Urinary bladder (tissue), 4 donors: ENCODE results near the gene CHADL. TPM values are rescaled to one million over a fixed set of nuclear protein-coding genes. Genes with fewer than 3 reads are reported as not detected.

ENCODE experiments used
- DNase-seq: peaks from one replicate; pipeline ENCODE4 v3.0.0-alpha.2; 2015; ENCODE audit errors: extremely low spot score
- H3K27ac ChIP-seq: one replicate; pipeline ENCODE4 v1.5.1; 2013; ENCODE audit warnings: low read depth, mild to moderate bottlenecking, moderate library complexity
- H3K36me3 ChIP-seq: one replicate; pipeline ENCODE4 v1.6.1; 2013; ENCODE audit warnings: mild to moderate bottlenecking, moderate library complexity; ENCODE audit not compliant: insufficient read depth
- H3K4me1 ChIP-seq: one replicate; pipeline ENCODE4 v1.6.1; 2013; ENCODE audit warnings: mild to moderate bottlenecking, moderate library complexity; ENCODE audit not compliant: insufficient read depth
- H3K4me3 ChIP-seq: one replicate; pipeline ENCODE4 v1.5.1; 2013; ENCODE audit warnings: low read depth, low read length
- WGBS: extraction: QIAGEN DNeasy Blood & Tissue Kit; methylation state at CpG from one replicate; pipeline ENCODE4 v1.1.7; 2013; 5-methylcytosine and 5-hydroxymethylcytosine counted together
- polyA plus RNA-seq: library from polyadenylated mRNA; stranded (reverse); fragments of 200-250 nt; gene quantifications from one replicate; pipeline ENCODE4 v1.2.3, GENCODE V29; 2013
- total RNA-seq: library from RNA; depleted of rRNA; stranded (reverse); fragments of >200 nt; gene quantifications from one replicate; pipeline ENCODE4 v1.2.3, GENCODE V29; 2014
- donor health status: healthy with polysubstance abuse.
- donor health status: healthy.

Gene CHADL
- total and polyA plus RNA-seq, 2 donors, result 1.8 to 3.5 TPM

DNA sequence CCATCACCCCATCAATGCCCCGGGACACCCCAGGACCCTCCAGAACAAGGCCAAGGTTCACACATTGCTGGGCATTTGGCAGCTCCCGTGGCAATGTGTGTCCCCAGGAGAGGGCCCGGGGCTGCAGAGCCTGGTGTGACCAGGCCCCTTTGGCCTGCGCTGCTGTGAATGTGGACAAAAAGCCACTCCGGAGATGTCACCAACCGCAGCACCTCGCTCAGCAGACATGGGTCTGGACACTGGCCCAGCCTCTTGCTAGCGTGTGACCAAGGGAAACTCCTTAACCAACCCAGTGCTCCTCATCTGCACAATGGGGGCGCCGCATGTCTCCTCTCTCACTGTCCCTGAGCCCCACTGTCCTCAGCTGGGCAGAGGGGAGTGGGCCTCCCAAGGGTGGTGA, 8.0 kb upstream of the CHADL start:
- DNase-seq, result no peak
- 96% methylated on average over 10 of the region's 10 CpGs for WGBS
- Histone ChIP-seq H3K4me3 (no peak overlapping the region), H3K27ac (no peak overlapping the region), H3K36me3 (peaks cover 2% of the 10 kb centered on the region), H3K4me1 (no peaks in the 10 kb centered on the region)

DNA sequence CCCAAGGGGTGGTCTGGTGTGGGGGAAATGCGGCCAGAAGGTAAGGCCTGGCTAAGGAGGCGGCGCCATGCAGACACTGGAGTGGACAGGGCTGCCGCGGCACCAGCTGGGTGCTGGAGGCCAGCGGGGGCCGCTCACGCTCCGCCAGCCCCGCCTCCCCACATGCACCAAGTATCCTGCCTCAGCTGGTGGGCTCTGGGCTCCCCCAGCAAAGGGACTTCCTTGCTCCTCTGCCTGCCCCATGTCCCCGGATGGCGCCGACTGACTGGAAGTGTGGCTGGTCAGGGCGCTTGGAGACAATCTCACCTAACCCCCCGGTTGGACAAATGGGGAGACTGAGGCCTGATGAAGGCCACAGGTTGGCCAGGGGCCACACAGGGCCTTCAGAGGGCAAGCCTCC, 7.6 kb upstream of the CHADL start:
- Histone ChIP-seq H3K36me3 (peaks cover 2% of the 10 kb centered on the region), H3K4me3 (no peak overlapping the region), H3K27ac (no peak overlapping the region), H3K4me1 (no peaks in the 10 kb centered on the region)
- 93% methylated on average over 15 of the region's 15 CpGs for WGBS
- no peak for DNase-seq

DNA sequence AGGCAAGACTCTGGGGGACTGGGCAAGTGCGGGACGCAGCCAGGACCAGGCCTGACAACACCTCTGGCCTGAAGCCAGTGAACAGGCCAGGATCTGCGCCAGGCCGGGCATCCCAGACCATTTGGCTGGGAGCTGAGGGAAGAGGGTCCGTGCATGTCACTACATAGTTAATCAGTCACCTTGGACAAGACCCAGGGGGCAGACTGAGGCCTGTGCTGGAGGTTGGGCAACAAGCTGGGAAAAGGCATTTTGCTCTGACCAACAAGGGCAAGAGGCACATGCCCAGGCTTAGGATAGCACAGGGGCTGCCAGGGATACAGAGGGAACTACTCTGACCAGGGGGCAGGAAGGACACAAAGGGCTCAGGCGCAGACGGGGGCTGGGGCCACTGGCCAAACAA, 7.0 kb upstream of the CHADL start:
- no peak for DNase-seq
- 86% methylated on average over 7 of the region's 7 CpGs for WGBS
- Histone ChIP-seq H3K4me1 (no peaks in the 10 kb centered on the region), H3K36me3 (peaks cover 2% of the 10 kb centered on the region), H3K27ac (no peak overlapping the region), H3K4me3 (no peak overlapping the region)

- no peak for DNase-seq
- 85% methylated on average over 21 of the region's 21 CpGs for WGBS
- H3K27ac ChIP-seq, result no peak overlapping the region
- no peak overlapping the region for H3K4me3 ChIP-seq
- peaks cover 2% of the 10 kb centered on the region for H3K36me3 ChIP-seq
- no peaks in the 10 kb centered on the region for H3K4me1 ChIP-seq
Measured at GRCh38 chr22:41245917-41246499, 5.3 kb upstream of the CHADL start.

GRCh38 chr22:41243361-41243760, 2.6 kb upstream of the CHADL start:
- no peak for DNase-seq

GRCh38 chr22:41242396-41243117, 1.8 kb upstream of the CHADL start:
- 86% methylated on average over 18 of the region's 18 CpGs for WGBS
- H3K4me3 ChIP-seq, result no peak overlapping the region
- no peaks in the 10 kb centered on the region for H3K4me1 ChIP-seq
- no peak overlapping the region for H3K27ac ChIP-seq
- H3K36me3 ChIP-seq, result no peaks in the 10 kb centered on the region
- no peak for DNase-seq

More at GRCh38 chr22:41243361-41243760, 2.6 kb upstream of the CHADL start:
- WGBS, result 74% methylated on average over 6 of the region's 6 CpGs
- H3K36me3 ChIP-seq, result no peaks in the 10 kb centered on the region
- no peak overlapping the region for H3K27ac ChIP-seq
- H3K4me1 ChIP-seq, result no peaks in the 10 kb centered on the region
- H3K4me3 ChIP-seq, result no peak overlapping the region

GRCh38 chr22:41241133-41241676, 474 bp upstream of the CHADL start:
- Histone ChIP-seq H3K4me1 (no peaks in the 10 kb centered on the region), H3K4me3 (no peak overlapping the region), H3K27ac (no peak overlapping the region), H3K36me3 (no peaks in the 10 kb centered on the region)
- WGBS, result 92% methylated on average over 7 of the region's 7 CpGs
- DNase-seq, result no peak

- Histone ChIP-seq H3K4me1 (no peaks in the 10 kb centered on the region), H3K27ac (no peak overlapping the region), H3K4me3 (no peak overlapping the region), H3K36me3 (no peaks in the 10 kb centered on the region)
- WGBS, result 82% methylated on average over 16 of the region's 16 CpGs
- DNase-seq, result no peak
Measured at GRCh38 chr22:41239443-41240128, 1.1 kb downstream of the CHADL start.

DNA sequence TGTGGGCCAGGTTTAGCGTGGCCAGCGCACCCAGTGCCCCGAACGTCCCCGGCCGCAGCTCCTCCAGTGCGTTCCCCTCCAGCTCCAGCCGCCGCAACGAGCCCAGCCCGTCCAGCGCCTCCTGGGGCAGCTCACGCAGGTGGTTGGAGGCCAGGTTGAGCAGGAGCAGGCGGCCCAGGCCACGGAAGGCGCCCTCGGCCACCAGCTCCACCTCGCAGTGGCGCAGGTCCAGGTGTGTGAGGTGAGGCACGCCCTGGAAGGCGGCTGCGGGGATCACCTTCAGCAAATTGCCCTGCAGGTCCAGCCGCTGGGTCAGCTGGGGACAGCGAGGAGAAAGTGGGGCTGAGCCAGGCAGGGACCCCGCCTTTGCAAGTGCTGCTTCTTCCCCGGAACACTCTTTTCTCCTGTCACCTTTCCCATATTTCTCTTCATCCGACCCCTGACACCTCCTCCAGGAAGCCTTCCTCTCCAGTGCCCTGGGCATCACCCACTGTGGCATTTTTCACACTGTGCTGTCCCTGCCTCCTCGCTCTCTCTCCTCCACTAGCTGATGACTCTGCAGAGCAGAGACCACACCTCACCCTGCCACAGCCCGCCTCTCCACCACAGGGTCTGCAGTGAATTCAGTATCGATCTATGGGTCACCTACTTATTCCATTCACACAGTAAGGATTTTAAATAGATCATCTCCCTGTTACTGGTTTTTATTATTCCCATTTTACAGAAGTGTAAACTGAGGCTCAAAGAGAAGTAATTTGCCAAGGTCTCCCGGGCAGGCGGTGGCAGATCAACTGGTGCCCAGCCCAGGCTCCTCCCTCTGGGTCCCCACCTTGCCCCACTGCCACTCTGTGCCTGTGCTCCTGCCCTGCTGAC, 1.9 kb downstream of the CHADL start:
- Histone ChIP-seq H3K27ac (no peak overlapping the region), H3K4me3 (no peak overlapping the region)
- WGBS, result 93% methylated on average over 32 of the region's 32 CpGs

DNA sequence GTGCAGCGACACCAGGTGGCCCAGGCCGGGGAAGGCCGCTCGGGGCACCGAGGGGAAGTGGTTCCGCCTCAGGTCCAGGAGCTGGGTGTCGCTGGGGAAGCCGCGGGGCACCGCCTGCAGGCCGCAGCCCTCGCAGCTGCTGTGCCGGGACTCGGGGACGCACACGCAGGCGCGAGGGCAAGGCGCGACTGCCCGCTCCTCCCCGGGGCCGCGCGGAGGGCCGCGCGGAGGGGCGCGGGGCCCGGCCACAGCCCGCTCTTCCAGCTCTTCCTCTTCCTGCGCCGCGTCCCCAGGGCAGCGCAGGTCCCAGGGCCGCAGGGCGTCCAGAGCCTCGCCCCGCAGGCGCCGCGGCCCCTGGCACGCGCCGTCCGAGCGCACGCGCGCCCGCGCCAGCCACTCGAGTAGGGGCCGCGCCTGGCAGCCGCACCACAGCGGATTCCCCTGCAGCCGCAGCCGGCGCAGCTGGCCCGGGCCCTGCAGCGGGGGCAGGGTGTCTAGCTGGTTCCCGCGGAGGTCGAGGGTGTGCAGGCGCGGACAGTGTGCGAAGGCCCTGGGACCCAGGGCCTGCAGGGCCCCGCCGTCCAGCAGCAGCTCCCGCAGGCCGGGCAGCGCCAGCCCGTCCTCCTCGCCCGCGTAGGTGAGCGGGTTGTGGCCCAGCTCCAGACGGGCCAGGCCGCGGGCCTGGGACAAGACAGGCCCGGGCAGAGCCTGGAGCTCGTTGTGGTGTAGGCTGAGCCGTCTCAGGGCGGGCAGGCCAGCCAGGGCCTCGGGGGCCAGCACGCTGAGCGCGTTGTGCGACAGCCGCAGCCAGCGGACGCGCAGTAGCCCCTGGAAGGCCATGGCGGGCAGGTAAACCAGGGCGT, 2.8 kb downstream of the CHADL start:
- no peaks in the 10 kb centered on the region for H3K4me1 ChIP-seq
- DNase-seq, result no peak
- 14% methylated on average over 97 of the region's 97 CpGs for WGBS
- H3K36me3 ChIP-seq, result no peaks in the 10 kb centered on the region
- H3K4me3 ChIP-seq, result peak overlapping the region; percentile 48
- H3K27ac ChIP-seq, result peak overlapping the region; percentile 34

More for the DNA sequence above, 1.9 kb downstream of the CHADL start:
- Histone ChIP-seq H3K36me3 (no peaks in the 10 kb centered on the region), H3K4me1 (no peaks in the 10 kb centered on the region)
- no peak for DNase-seq

DNA sequence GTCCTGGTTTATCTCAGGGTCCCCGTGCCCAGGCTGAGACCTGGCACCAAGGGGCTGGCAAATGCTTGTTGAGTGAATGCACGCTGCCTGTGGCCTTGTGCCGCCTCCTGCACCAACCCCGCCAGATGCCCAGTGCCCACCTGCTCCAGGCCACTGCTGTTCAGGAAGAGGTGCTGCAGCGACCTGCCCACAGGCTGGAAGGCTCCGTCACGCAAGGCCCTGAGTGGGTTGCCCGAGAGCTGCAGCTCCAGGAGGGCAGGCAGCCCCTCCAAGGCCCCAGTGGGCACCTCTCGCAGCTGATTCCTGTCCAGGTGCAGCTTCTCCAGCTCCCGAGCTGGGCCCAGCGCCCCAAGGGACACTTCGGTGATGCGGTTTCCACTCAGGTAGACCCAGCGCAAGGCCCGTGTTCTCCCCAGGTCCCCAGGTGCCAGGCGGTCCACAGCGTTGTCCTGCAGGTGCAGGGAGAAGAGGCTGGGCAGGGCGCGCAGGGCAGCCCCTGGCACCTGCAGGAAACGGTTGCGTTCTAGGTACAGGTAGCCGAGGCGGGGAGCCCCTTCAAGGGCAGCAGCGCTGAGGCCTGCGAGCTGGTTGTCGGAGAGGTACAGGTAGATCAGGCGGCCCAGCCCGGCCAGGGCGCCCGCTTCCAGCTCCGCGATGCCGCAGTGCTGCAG, 3.6 kb downstream of the CHADL start:
- no peak for DNase-seq
- Histone ChIP-seq H3K4me1 (no peaks in the 10 kb centered on the region), H3K4me3 (peak overlapping the region; percentile 48), H3K36me3 (no peaks in the 10 kb centered on the region), H3K27ac (no peak overlapping the region)
- WGBS, result 59% methylated on average over 33 of the region's 33 CpGs
